ENCODE results near the gene FZD8.

The FZD8 gene

GRCh38 chr10:35626971-35627507, 15.1 kb downstream of the FZD8 start:
- Histone ChIP-seq H3F3A (ENCODE audit: insufficient read depth, low read length) (no peaks in the 10 kb centered on the region), H3K4me3 (ENCODE audit: low read depth, low read length, poor library complexity, severe bottlenecking) (no peak overlapping the region), H3K79me2 (ENCODE audit: insufficient read depth, low read length) (no peaks in the 10 kb centered on the region), H3K36me3 (ENCODE audit: insufficient read depth, low read length) (no peaks in the 10 kb centered on the region), H2AFZ (ENCODE audit: low read length) (no peak overlapping the region), H3K9me3 (ENCODE audit: low read length) (no peaks in the 10 kb centered on the region), H3K27me3 (ENCODE audit: insufficient read depth, low read length) (no peaks in the 10 kb centered on the region), H3K9ac (ENCODE audit: low read length) (no peak overlapping the region), H3K4me1 (ENCODE audit: insufficient read depth, low read length, severe bottlenecking) (no peaks in the 10 kb centered on the region), H4K20me1 (ENCODE audit: insufficient read depth, low read length) (no peaks in the 10 kb centered on the region), H3K27ac (ENCODE audit: low read depth, low read length, poor library complexity, severe bottlenecking) (no peak overlapping the region), H3K9me2 (ENCODE audit: low read depth, low read length) (no peaks in the 10 kb centered on the region), H3K4me2 (ENCODE audit: low read length) (no peak overlapping the region)
- TF ChIP-seq EZH2 (IDR thresholded peaks at IDR 0.05; ENCODE audit: borderline replicate concordance, low read length) (no peak), CTCF (IDR thresholded peaks at IDR 0.05; ENCODE audit: low read length) (no peak)

- Histone ChIP-seq H2AFZ (ENCODE audit: low read length) (no peak overlapping the region), H3K27me3 (ENCODE audit: insufficient read depth, low read length) (no peaks in the 10 kb centered on the region), H3K27ac (ENCODE audit: low read depth, low read length, poor library complexity, severe bottlenecking) (no peak overlapping the region), H3K9ac (ENCODE audit: low read length) (no peak overlapping the region), H3K79me2 (ENCODE audit: insufficient read depth, low read length) (no peaks in the 10 kb centered on the region), H4K20me1 (ENCODE audit: insufficient read depth, low read length) (no peaks in the 10 kb centered on the region), H3K4me2 (ENCODE audit: low read length) (no peak overlapping the region), H3K36me3 (ENCODE audit: insufficient read depth, low read length) (no peaks in the 10 kb centered on the region), H3K9me3 (ENCODE audit: low read length) (no peaks in the 10 kb centered on the region), H3K9me2 (ENCODE audit: low read depth, low read length) (no peaks in the 10 kb centered on the region), H3F3A (ENCODE audit: insufficient read depth, low read length) (no peaks in the 10 kb centered on the region), H3K4me1 (ENCODE audit: insufficient read depth, low read length, severe bottlenecking) (no peaks in the 10 kb centered on the region), H3K4me3 (ENCODE audit: low read depth, low read length, poor library complexity, severe bottlenecking) (no peak overlapping the region)
- no peak for TF ChIP-seq EZH2 (IDR thresholded peaks at IDR 0.05; ENCODE audit: borderline replicate concordance, low read length)
- TF ChIP-seq CTCF (IDR thresholded peaks at IDR 0.05; ENCODE audit: low read length), result no peak
Measured at GRCh38 chr10:35614312-35614711, 27.8 kb downstream of the FZD8 start.

GRCh38 chr10:35613597-35614226, 28.4 kb downstream of the FZD8 start:
- Histone ChIP-seq H2AFZ (ENCODE audit: low read length) (no peak overlapping the region), H4K20me1 (ENCODE audit: insufficient read depth, low read length) (no peaks in the 10 kb centered on the region), H3K27me3 (ENCODE audit: insufficient read depth, low read length) (no peaks in the 10 kb centered on the region), H3K79me2 (ENCODE audit: insufficient read depth, low read length) (no peaks in the 10 kb centered on the region), H3K4me1 (ENCODE audit: insufficient read depth, low read length, severe bottlenecking) (no peaks in the 10 kb centered on the region), H3K9me2 (ENCODE audit: low read depth, low read length) (no peaks in the 10 kb centered on the region), H3F3A (ENCODE audit: insufficient read depth, low read length) (no peaks in the 10 kb centered on the region), H3K4me3 (ENCODE audit: low read depth, low read length, poor library complexity, severe bottlenecking) (no peak overlapping the region), H3K4me2 (ENCODE audit: low read length) (no peak overlapping the region), H3K9me3 (ENCODE audit: low read length) (no peaks in the 10 kb centered on the region), H3K36me3 (ENCODE audit: insufficient read depth, low read length) (no peaks in the 10 kb centered on the region), H3K9ac (ENCODE audit: low read length) (no peak overlapping the region), H3K27ac (ENCODE audit: low read depth, low read length, poor library complexity, severe bottlenecking) (no peak overlapping the region)
- no peak for TF ChIP-seq EZH2 (IDR thresholded peaks at IDR 0.05; ENCODE audit: borderline replicate concordance, low read length)
- peak; percentile 18; the same call in 1 of the 2 replicates for TF ChIP-seq CTCF (IDR thresholded peaks at IDR 0.05; ENCODE audit: low read length)
